8988T (cell line): ENCODE results near the gene VRK1.

Experiments used
- DNase-seq: peaks from one replicate; pipeline ENCODE4 v3.0.0; 2011

The VRK1 gene

DNA sequence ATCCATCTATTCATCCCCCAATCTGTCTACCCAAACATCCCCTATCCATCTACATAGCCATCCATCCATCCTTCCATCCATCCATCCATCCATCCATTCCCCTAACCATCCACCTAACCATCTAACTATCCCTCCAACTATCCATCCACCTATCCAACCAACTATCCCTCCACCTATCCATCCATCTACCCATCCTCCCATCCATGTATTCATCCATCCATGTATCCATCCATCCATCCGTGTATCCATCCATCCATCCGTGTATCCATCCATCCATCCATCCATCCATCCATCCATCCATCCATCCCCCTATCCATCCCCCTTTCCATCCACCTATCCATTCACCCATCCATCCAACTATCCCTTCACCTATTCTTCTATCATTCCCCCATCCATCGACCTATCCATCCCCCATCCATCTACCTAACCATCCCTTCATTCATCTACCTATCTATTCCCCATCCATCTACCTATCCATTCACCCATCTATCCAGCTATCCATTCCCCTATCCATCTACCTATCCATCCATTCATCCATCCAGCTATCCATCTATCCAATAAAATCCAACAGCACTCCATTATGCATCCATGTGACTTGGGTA, 131.7 kb downstream of the VRK1 start:
- no peak for DNase-seq

DNA sequence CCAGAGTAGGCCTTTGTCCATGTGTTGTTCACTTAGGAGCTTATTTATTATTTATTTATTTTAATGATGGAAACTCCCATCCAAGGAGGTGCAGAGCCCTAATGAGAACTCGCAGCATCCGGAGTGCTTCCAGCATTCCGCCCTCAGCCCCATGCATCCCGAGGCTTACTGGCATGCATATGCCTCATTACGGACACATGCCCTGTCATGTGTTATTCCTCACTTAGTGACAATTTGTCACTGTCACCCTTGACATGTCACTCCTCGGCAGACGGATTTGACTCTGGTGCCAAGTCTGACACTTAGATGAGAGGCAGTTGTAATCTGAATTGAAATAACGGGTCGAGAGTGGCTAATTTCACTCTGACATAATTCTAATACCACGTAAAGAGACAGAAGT, 132.8 kb downstream of the VRK1 start:
- DNase-seq = no peak

DNA sequence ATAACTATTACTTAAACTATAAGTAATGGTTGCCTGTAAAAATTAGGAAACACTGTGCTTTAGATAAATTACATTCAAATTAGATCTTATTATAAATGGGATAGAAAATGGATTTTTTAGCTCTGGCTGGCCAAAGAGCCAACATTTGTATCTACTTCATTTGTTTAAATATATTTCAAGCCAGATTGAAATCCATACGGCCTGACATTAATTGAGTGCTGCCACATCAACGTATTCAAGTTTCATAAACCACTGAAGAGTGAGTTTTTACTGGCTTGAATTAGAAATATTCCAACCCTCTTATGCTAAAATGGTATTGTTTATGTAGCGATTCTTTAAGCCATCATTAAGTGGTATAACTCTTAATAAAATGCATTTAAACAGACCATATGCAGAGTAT, 133.3 kb downstream of the VRK1 start:
- DNase-seq = no peak
